ENCODE measurements around the gene GABARAPL2.

- TF ChIP-seq ZNF274 (IDR thresholded peaks at IDR 0.05; ENCODE audit: low read depth, low read length) = no peak
- no peak for TF ChIP-seq YY1 (IDR thresholded peaks at IDR 0.05; ENCODE audit: insufficient read depth, insufficient read length)
- TF ChIP-seq SUZ12 (IDR thresholded peaks at IDR 0.05; ENCODE audit: extremely low read depth, insufficient read depth, insufficient read length) = no peak
Measured at GRCh38 chr16:75535901-75536300, 30.3 kb upstream of the GABARAPL2 start, which contains the start of gene CHST5.

Data from NT2/D1 (cell line).